ENCODE results near the gene NSDHL. TPM values are rescaled to one million over a fixed set of nuclear protein-coding genes. Genes with fewer than 3 reads are reported as not detected.

NSDHL gene
- total and polyA plus RNA-seq, 5 donors from 2014 or later = 8.4 to 27.4 (median 16.6) TPM

DNA sequence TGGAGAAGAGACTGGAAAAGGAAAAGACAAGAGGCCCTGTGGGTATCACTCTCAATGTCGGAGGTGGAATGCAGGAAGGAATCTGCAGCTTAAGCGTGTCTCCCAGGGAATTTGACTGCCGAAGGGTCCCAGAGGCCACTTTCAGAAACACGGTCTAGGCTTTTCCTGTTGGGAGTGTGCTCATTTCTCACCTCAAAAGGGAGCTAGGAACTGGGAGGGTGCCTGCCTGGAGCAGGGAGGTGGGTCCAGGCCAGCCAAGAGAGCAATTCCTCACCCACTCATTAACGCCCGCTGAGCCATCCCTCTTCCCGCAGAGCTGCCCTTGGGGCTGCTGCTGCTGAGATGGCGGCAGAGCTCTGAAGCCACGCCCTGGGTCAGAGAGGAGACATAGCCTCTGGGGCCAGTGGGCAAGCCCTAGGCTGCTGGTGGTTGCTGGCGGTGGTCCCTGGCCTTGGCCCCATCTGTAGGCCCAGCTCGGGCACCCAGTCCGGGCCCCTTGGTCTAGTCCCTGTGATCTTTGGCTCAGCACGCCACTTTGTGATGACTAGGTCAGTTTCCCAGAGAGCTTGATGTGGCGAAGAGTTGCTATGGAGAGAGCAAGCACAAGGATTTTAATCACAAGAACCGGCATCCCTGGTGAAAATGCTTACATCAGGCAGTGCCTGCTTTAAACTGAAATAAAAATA lies 71.1 kb downstream of the NSDHL start:
- Histone ChIP-seq H3K27me3 (ENCODE audit: control insufficient read depth, insufficient read depth, low read length) (no peaks in the 10 kb centered on the region), H3K4me3 (ENCODE audit: low read depth, low read length) (no peak overlapping the region), H3K4me1 (ENCODE audit: control insufficient read depth, insufficient read depth, low read length, poor library complexity, severe bottlenecking) (no peaks in the 10 kb centered on the region), H3K36me3 (ENCODE audit: control insufficient read depth, insufficient read depth, low read length) (no peaks in the 10 kb centered on the region), H3K27ac (ENCODE audit: insufficient read depth, low read length, poor library complexity, severe bottlenecking) (no peak overlapping the region), H3K9me3 (ENCODE audit: control insufficient read depth in 2 of 2, low read length in 2 of 2) (no peaks in the 10 kb centered on the region)
- H3K36me3 Mint-ChIP-seq = no peaks in the 10 kb centered on the region
- no peak for ATAC-seq (ENCODE audit: low read depth in 2 of 2)
- peaks cover 0 to under 1% (median 0%) of the 10 kb centered on the region in 4 donors for H3K4me1 Mint-ChIP-seq
- no peaks in the 10 kb centered on the region for H3K27me3 Mint-ChIP-seq
- no peak for DNase-seq
- H3K9me3 Mint-ChIP-seq = no peaks in the 10 kb centered on the region
- H3K27ac Mint-ChIP-seq = no peak overlapping the region
- no peak overlapping the region for H3K4me3 Mint-ChIP-seq

DNA sequence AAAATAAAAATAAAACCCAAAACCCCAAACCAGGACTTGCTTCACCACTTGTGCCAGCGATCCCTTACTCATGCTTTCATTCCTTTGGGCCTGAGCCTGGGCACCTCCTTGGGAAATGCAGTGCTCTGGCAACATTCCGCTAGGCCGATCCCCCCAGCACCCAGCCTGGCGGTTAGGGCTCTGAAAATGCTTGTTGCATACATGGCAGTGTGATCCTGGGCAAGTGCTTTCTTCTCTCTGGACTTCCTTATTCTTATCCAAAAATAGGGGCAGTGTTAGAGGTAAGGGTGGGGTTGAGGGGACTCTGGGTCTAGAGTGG lies 71.6 kb downstream of the NSDHL start:
- Histone ChIP-seq H3K9me3 (ENCODE audit: control insufficient read depth in 2 of 2, low read length in 2 of 2) (no peaks in the 10 kb centered on the region), H3K4me3 (ENCODE audit: low read depth, low read length) (no peak overlapping the region), H3K36me3 (ENCODE audit: control insufficient read depth, insufficient read depth, low read length) (no peaks in the 10 kb centered on the region), H3K27ac (ENCODE audit: insufficient read depth, low read length, poor library complexity, severe bottlenecking) (no peak overlapping the region), H3K4me1 (ENCODE audit: control insufficient read depth, insufficient read depth, low read length, poor library complexity, severe bottlenecking) (no peaks in the 10 kb centered on the region), H3K27me3 (ENCODE audit: control insufficient read depth, insufficient read depth, low read length) (no peaks in the 10 kb centered on the region)
- no peak for DNase-seq
- Mint-ChIP-seq H3K9me3 (no peaks in the 10 kb centered on the region), H3K4me3 (no peak overlapping the region), H3K36me3 (no peaks in the 10 kb centered on the region), H3K4me1 (no peaks in the 10 kb centered on the region), H3K27ac (no peak overlapping the region), H3K27me3 (no peaks in the 10 kb centered on the region)
- ATAC-seq (ENCODE audit: low read depth in 2 of 2) = no peak

DNA sequence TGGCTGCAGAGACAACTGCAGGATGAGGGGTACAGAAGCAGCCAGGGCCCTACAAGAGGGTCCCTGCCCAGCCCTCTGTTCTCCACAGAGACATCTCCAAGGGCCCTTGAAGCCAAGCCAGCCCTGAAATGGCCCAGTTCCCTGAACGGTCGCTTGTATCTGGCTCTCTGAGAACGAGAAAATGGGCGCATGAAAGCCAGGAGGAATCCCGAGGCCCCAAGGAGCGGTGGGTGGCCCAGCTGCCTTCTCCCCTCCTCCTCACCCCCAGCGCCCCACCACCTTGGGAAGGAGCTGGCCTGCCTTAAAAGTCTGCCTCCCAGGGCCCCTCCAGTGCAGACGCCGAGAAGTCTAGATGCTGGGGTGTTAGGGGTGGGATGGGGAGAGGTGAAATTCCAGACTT lies 72.7 kb downstream of the NSDHL start:
- no peaks in the 10 kb centered on the region for H3K27me3 Mint-ChIP-seq
- no peak overlapping the region for H3K4me3 Mint-ChIP-seq
- Histone ChIP-seq H3K27ac (ENCODE audit: insufficient read depth, low read length, poor library complexity, severe bottlenecking) (no peak overlapping the region), H3K36me3 (ENCODE audit: control insufficient read depth, insufficient read depth, low read length) (no peaks in the 10 kb centered on the region), H3K9me3 (ENCODE audit: control insufficient read depth in 2 of 2, low read length in 2 of 2) (no peaks in the 10 kb centered on the region), H3K27me3 (ENCODE audit: control insufficient read depth, insufficient read depth, low read length) (no peaks in the 10 kb centered on the region), H3K4me3 (ENCODE audit: low read depth, low read length) (no peak overlapping the region), H3K4me1 (ENCODE audit: control insufficient read depth, insufficient read depth, low read length, poor library complexity, severe bottlenecking) (no peaks in the 10 kb centered on the region)
- H3K9me3 Mint-ChIP-seq = no peaks in the 10 kb centered on the region
- no peaks in the 10 kb centered on the region for H3K4me1 Mint-ChIP-seq
- ATAC-seq (ENCODE audit: low read depth in 2 of 2) = no peak
- DNase-seq = no peak
- no peaks in the 10 kb centered on the region for H3K36me3 Mint-ChIP-seq
- no peak overlapping the region for H3K27ac Mint-ChIP-seq

DNA sequence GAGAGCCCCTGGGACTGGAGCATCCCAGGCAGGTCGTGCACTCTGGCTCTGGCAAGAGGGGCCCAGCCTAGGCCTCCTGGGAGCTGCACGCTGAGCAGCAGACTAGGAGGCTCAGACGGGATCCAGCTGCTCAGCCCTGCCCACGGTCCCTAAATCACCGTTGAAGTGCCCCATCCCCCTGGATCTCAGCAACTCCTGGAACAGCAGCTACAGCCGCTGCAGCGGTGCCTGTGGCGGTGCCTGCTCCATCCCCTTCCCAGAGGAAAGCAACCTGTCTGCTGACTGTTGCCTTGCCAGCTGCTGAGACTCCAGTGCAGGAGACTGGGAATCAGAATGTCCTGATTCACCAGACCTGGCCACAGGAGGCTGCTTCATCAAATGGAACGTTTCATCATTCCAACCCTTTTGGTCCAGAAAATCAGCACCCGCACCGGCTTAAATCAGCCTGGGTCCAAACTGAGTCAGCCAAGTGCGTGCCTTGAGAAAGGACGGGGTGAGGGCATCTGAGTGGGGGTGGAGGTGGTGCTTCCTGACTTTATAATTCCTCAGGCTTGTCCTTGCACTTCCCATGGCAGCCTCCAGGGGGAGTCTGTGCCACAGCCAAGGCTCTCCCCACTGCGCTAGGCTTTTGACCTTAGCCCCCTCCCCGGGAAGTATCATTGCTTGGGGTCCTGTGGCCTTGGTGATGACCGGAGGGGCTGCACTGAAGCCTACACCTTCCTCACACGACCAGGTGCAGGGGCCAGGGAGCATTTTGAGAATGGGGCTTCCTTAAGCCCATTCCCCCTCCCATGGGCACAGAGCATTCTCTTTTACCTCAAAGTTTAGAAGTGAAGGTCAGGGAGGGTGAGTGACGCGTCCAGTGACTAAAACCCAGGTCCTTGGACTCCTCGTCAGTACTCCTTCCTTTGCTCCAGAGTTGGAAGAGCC lies 73.6 kb downstream of the NSDHL start:
- H3K27me3 Mint-ChIP-seq = no peaks in the 10 kb centered on the region
- H3K9me3 Mint-ChIP-seq = no peaks in the 10 kb centered on the region
- H3K36me3 Mint-ChIP-seq = no peaks in the 10 kb centered on the region
- no peak overlapping the region for H3K4me3 Mint-ChIP-seq
- peak in 2 of 3 donors; percentile 14 to 20 for DNase-seq
- H3K4me1 Mint-ChIP-seq = no peaks in the 10 kb centered on the region
- ATAC-seq (ENCODE audit: low read depth in 2 of 2) = no peak
- H3K27ac ChIP-seq (ENCODE audit: insufficient read depth, low read length, poor library complexity, severe bottlenecking) = no peak overlapping the region
- H3K9me3 ChIP-seq (ENCODE audit: control insufficient read depth in 2 of 2, low read length in 2 of 2) = no peaks in the 10 kb centered on the region
- H3K4me3 ChIP-seq (ENCODE audit: low read depth, low read length) = no peak overlapping the region
- no peaks in the 10 kb centered on the region for H3K27me3 ChIP-seq (ENCODE audit: control insufficient read depth, insufficient read depth, low read length)
- no peaks in the 10 kb centered on the region for H3K4me1 ChIP-seq (ENCODE audit: control insufficient read depth, insufficient read depth, low read length, poor library complexity, severe bottlenecking)
- H3K27ac Mint-ChIP-seq = no peak overlapping the region
- H3K36me3 ChIP-seq (ENCODE audit: control insufficient read depth, insufficient read depth, low read length) = no peaks in the 10 kb centered on the region

DNA sequence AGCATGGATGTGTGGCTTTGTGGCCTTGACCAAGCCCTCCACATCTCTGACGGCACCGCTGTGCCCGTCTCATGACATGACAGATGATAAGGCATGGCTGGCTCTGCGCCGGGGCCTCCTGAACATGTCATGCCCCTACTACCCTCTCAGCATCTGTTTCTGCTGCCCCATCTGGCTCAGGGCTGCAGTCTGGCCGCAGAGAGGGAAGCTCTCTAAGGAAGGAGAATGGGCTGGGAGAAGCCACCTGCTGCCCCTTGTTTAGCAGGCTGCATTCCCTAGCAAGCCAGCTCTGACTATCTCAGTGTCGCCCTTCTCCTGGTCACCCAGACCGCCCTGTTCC lies 74.2 kb downstream of the NSDHL start:
- Mint-ChIP-seq H3K4me3 (no peak overlapping the region), H3K27me3 (no peaks in the 10 kb centered on the region), H3K4me1 (no peaks in the 10 kb centered on the region), H3K9me3 (no peaks in the 10 kb centered on the region), H3K27ac (no peak overlapping the region), H3K36me3 (no peaks in the 10 kb centered on the region)
- DNase-seq (no peak), ATAC-seq (ENCODE audit: low read depth in 2 of 2) (no peak)
- no peaks in the 10 kb centered on the region for H3K36me3 ChIP-seq (ENCODE audit: control insufficient read depth, insufficient read depth, low read length)
- no peaks in the 10 kb centered on the region for H3K27me3 ChIP-seq (ENCODE audit: control insufficient read depth, insufficient read depth, low read length)
- no peak overlapping the region for H3K4me3 ChIP-seq (ENCODE audit: low read depth, low read length)
- H3K4me1 ChIP-seq (ENCODE audit: control insufficient read depth, insufficient read depth, low read length, poor library complexity, severe bottlenecking) = no peaks in the 10 kb centered on the region
- no peak overlapping the region for H3K27ac ChIP-seq (ENCODE audit: insufficient read depth, low read length, poor library complexity, severe bottlenecking)
- H3K9me3 ChIP-seq (ENCODE audit: control insufficient read depth in 2 of 2, low read length in 2 of 2) = no peaks in the 10 kb centered on the region

DNA sequence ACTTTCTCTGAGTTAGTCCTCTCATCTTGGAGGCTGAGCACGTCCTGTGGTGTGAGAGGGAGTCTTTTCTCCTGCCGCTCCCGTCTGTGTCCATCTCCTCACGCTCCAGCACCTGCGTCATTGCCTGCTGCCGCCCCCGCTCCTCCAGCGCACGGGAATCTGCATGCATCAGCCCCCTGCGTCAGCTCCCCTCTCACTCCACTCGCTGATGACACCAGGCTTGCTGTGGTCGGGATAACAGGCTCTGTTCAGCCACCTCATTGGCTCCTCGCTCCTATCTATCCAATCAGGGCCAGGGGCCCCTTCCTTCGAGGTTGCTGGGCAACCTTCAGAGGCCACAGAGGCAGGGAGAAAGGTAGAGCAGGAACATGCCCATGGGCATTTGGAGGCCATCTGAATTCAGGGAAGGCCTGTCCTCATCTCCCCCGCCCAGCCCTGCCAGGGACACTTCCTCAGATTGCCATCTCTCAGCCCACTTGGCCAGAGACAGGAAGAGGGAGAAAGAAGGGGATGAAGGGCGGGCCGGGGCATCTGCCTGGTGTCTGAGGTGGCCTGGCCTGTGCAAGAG lies 76.3 kb downstream of the NSDHL start:
- H3K4me1 ChIP-seq (ENCODE audit: control insufficient read depth, insufficient read depth, low read length, poor library complexity, severe bottlenecking) = no peaks in the 10 kb centered on the region
- H3K36me3 ChIP-seq (ENCODE audit: control insufficient read depth, insufficient read depth, low read length) = no peaks in the 10 kb centered on the region
- peak overlapping the region in 2 of 3 donors; percentile 16 to 61 for H3K27ac Mint-ChIP-seq
- H3K9me3 ChIP-seq (ENCODE audit: control insufficient read depth in 2 of 2, low read length in 2 of 2) = no peaks in the 10 kb centered on the region
- H3K36me3 Mint-ChIP-seq = no peaks in the 10 kb centered on the region
- H3K4me3 Mint-ChIP-seq = no peak overlapping the region
- H3K4me1 Mint-ChIP-seq = no peaks in the 10 kb centered on the region
- no peak overlapping the region for H3K27ac ChIP-seq (ENCODE audit: insufficient read depth, low read length, poor library complexity, severe bottlenecking)
- no peaks in the 10 kb centered on the region for H3K27me3 Mint-ChIP-seq
- ATAC-seq (ENCODE audit: low read depth in 2 of 2) (no peak), DNase-seq (no peak)
- H3K9me3 Mint-ChIP-seq = no peaks in the 10 kb centered on the region
- H3K4me3 ChIP-seq (ENCODE audit: low read depth, low read length) = no peak overlapping the region
- H3K27me3 ChIP-seq (ENCODE audit: control insufficient read depth, insufficient read depth, low read length) = no peaks in the 10 kb centered on the region

DNA sequence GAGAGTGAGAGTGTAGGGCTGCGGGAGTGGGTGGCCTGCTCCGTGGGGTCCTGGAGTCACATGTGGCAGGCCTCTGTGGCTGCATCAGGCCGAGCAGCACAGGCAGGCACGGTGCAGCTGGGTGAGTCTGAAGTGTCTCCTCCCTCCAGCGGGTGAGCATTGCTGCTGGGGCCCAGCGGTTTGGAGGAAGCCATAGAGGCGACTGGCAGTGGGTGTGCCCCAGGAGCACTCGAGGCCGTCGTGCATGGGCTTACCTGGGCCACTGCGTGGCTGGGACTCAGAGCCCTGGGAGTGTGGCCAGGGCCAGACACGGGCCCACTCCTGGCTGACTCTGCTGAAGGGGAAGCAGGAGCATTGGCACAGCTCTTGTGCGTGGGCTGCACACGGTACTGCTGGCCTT lies 77.6 kb downstream of the NSDHL start:
- no peak overlapping the region for H3K4me3 ChIP-seq (ENCODE audit: low read depth, low read length)
- H3K9me3 ChIP-seq (ENCODE audit: control insufficient read depth in 2 of 2, low read length in 2 of 2) = no peaks in the 10 kb centered on the region
- H3K27ac Mint-ChIP-seq = no peak overlapping the region
- ATAC-seq (ENCODE audit: low read depth in 2 of 2) (no peak), DNase-seq (no peak)
- H3K4me1 ChIP-seq (ENCODE audit: control insufficient read depth, insufficient read depth, low read length, poor library complexity, severe bottlenecking) = no peaks in the 10 kb centered on the region
- no peaks in the 10 kb centered on the region for H3K36me3 ChIP-seq (ENCODE audit: control insufficient read depth, insufficient read depth, low read length)
- H3K36me3 Mint-ChIP-seq = no peaks in the 10 kb centered on the region
- no peak overlapping the region for H3K4me3 Mint-ChIP-seq
- H3K27me3 ChIP-seq (ENCODE audit: control insufficient read depth, insufficient read depth, low read length) = no peaks in the 10 kb centered on the region
- no peaks in the 10 kb centered on the region for H3K27me3 Mint-ChIP-seq
- H3K27ac ChIP-seq (ENCODE audit: insufficient read depth, low read length, poor library complexity, severe bottlenecking) = no peak overlapping the region
- H3K9me3 Mint-ChIP-seq = no peaks in the 10 kb centered on the region
- no peaks in the 10 kb centered on the region for H3K4me1 Mint-ChIP-seq
